SK-N-SH treated with all-trans-retinoic acid at 6 μM for 48 hours (cell line): ENCODE results near the gene SLC27A4.

Source experiments
- ATAC-seq: fragments of 200-7000 bp; cut with Tn5 transposase; 3 replicates; pipeline ENCODE4 v1.9.1; 2020; ENCODE audit warnings: mild to moderate bottlenecking, moderate library complexity
- ARNTL ChIP-seq: fragments of 450-650 bp; formaldehyde crosslinking; IDR thresholded peaks from 2 replicates; pipeline ENCODE4 v1.5.0; 2020; ENCODE audit warnings: low read depth, mild to moderate bottlenecking, moderate library complexity, borderline replicate concordance
- BACH2 ChIP-seq: fragments of 250-450 bp; sonication (Bioruptor Pico); IDR thresholded peaks from 2 replicates; pipeline ENCODE4 v1.9.0; 2021; ENCODE audit warnings: mild to moderate bottlenecking, borderline replicate concordance
- CSDC2 ChIP-seq: fragments of 250-450 bp; sonication (Bioruptor Pico); IDR thresholded peaks from 2 replicates; pipeline ENCODE4 v1.5.0; 2020; ENCODE audit warnings: mild to moderate bottlenecking, moderate library complexity
- CSRNP3 ChIP-seq: fragments of 250-450 bp; sonication (Bioruptor Pico); IDR thresholded peaks from 2 replicates; pipeline ENCODE4 v1.5.1; 2021; ENCODE audit warnings: mild to moderate bottlenecking, moderate library complexity
- ESRRG ChIP-seq: fragments of 250-450 bp; sonication (Bioruptor Pico); IDR thresholded peaks from 2 replicates; pipeline ENCODE4 v1.6.1; 2021; ENCODE audit warnings: mild to moderate bottlenecking
- ISL1 ChIP-seq: fragments of 250-450 bp; sonication (Bioruptor Pico); IDR thresholded peaks from 2 replicates; pipeline ENCODE4 v2.1.2; 2022; ENCODE audit warnings: mild to moderate bottlenecking, moderate library complexity
- OSR1 ChIP-seq: fragments of 250-450 bp; sonication (Bioruptor Pico); IDR thresholded peaks from 2 replicates; pipeline ENCODE4 v1.8.0; 2022; ENCODE audit warnings: moderate library complexity, mild to moderate bottlenecking, inconsistent platforms
- PATZ1 ChIP-seq: fragments of 250-450 bp; sonication (Bioruptor Pico); IDR thresholded peaks from 2 replicates; pipeline ENCODE4 v1.8.0; 2020; ENCODE audit warnings: mild to moderate bottlenecking, moderate library complexity, borderline replicate concordance
- POU6F1 ChIP-seq: fragments of 250-450 bp; sonication (Bioruptor Pico); IDR thresholded peaks from 2 replicates; pipeline ENCODE4 v1.8.0; 2021; ENCODE audit warnings: low read depth, mild to moderate bottlenecking, moderate library complexity, borderline replicate concordance
- RARB ChIP-seq: fragments of 250-450 bp; sonication (Bioruptor Pico); IDR thresholded peaks from 2 replicates; pipeline ENCODE4 v1.8.0; 2021; ENCODE audit warnings: mild to moderate bottlenecking, moderate library complexity
- TCF4 ChIP-seq: fragments of 250-450 bp; sonication (Bioruptor Pico); IDR thresholded peaks from 2 replicates; pipeline ENCODE4 v1.8.0; 2021; ENCODE audit warnings: mild to moderate bottlenecking, moderate library complexity, borderline replicate concordance
- TOX ChIP-seq: fragments of 250-450 bp; sonication (Bioruptor Pico); IDR thresholded peaks from 2 replicates; pipeline ENCODE4 v1.8.0; 2021; ENCODE audit warnings: mild to moderate bottlenecking, moderate library complexity, borderline replicate concordance
- TSHZ2 ChIP-seq: fragments of 250-450 bp; sonication (Bioruptor Pico); IDR thresholded peaks from 2 replicates; pipeline ENCODE4 v1.5.0; 2020; ENCODE audit warnings: mild to moderate bottlenecking, moderate library complexity
- ZC3H10 ChIP-seq: fragments of 250-450 bp; sonication (Bioruptor Pico); IDR thresholded peaks from 2 replicates; pipeline ENCODE4 v1.5.1; 2021; ENCODE audit warnings: mild to moderate bottlenecking, moderate library complexity
- ZFP3 ChIP-seq: fragments of 250-450 bp; sonication (Bioruptor Pico); IDR thresholded peaks from 2 replicates; pipeline ENCODE4 v1.5.0; 2020; ENCODE audit warnings: mild to moderate bottlenecking, moderate library complexity
- ZFP30 ChIP-seq: fragments of 450-650 bp; formaldehyde crosslinking; IDR thresholded peaks from 2 replicates; pipeline ENCODE4 v1.5.0; 2022; ENCODE audit warnings: mild to moderate bottlenecking, moderate library complexity
- ZNF70 ChIP-seq: fragments of 450-650 bp; formaldehyde crosslinking; IDR thresholded peaks from 2 replicates; pipeline ENCODE4 v1.5.0; 2020; ENCODE audit warnings: mild to moderate bottlenecking, moderate library complexity
- ZNF8 ChIP-seq: fragments of 450-650 bp; formaldehyde crosslinking; IDR thresholded peaks from 2 replicates; pipeline ENCODE4 v1.5.0; 2020; ENCODE audit warnings: mild to moderate bottlenecking, moderate library complexity

The SLC27A4 gene

GRCh38 chr9:128404560-128404959 is 64.2 kb downstream of the SLC27A4 start:
- no peak for TF ChIP-seq ISL1 (CRISPR knock-in tag)
- no peak for TF ChIP-seq ZNF70 (CRISPR knock-in tag)
- TF ChIP-seq ESRRG, result no peak
- TF ChIP-seq ARNTL (CRISPR knock-in tag), result no peak
- no peak for TF ChIP-seq ZC3H10
- TF ChIP-seq CSDC2, result no peak
- TF ChIP-seq CSRNP3 (CRISPR knock-in tag), result no peak
- no peak for TF ChIP-seq BACH2 (CRISPR knock-in tag)
- TF ChIP-seq RARB (CRISPR knock-in tag), result no peak
- TF ChIP-seq TSHZ2 (CRISPR knock-in tag), result no peak
- TF ChIP-seq ZNF8 (CRISPR knock-in tag), result no peak
- ATAC-seq, result no peak

- ATAC-seq, result no peak
These were observed 64.9 kb downstream of the SLC27A4 start for GRCh38 chr9:128405077-128405779.

GRCh38 chr9:128405780-128406171 is 65.4 kb downstream of the SLC27A4 start:
- TF ChIP-seq POU6F1 (CRISPR knock-in tag) (no peak), CSDC2 (no peak), TCF4 (CRISPR knock-in tag) (no peak)
- ATAC-seq, result no peak

More at GRCh38 chr9:128405077-128405779, 64.9 kb downstream of the SLC27A4 start:
- no peak for TF ChIP-seq ESRRG
- TF ChIP-seq ZFP3 (CRISPR knock-in tag), result no peak
- no peak for TF ChIP-seq RARB (CRISPR knock-in tag)
- no peak for TF ChIP-seq PATZ1 (CRISPR knock-in tag)
- no peak for TF ChIP-seq OSR1 (CRISPR knock-in tag)
- no peak for TF ChIP-seq CSRNP3 (CRISPR knock-in tag)

GRCh38 chr9:128406848-128407391 is 66.6 kb downstream of the SLC27A4 start:
- ATAC-seq, result no peak
- no peak for TF ChIP-seq RARB (CRISPR knock-in tag)
- TF ChIP-seq TOX (CRISPR knock-in tag), result no peak
- no peak for TF ChIP-seq CSDC2
- TF ChIP-seq ZFP3 (CRISPR knock-in tag), result no peak
- TF ChIP-seq ZFP30, result no peak
